IPS-18c (cell line): Measurements from ENCODE around the gene MYO5C.
A peak's percentile ranks its signal among the peaks of the same experiment; 100 is the strongest.
"Not testable (repeated sequence)": the region's sequence is repeated elsewhere in the genome, so short reads cannot be mapped to it uniquely, and the experiment has no call there.

ENCODE experiments used
- H3K4me3 ChIP-seq: 2 replicates; pipeline ENCODE4 v1.7.0; 2013; ENCODE audit warnings: low read depth, mild to moderate bottlenecking, low read length, moderate library complexity; ENCODE audit not compliant: insufficient read depth
- H3K9me3 ChIP-seq: one replicate; pipeline ENCODE4 v1.6.1; 2013; ENCODE audit warnings: mild to moderate bottlenecking, low read length, moderate library complexity; ENCODE audit not compliant: control insufficient read depth, insufficient read depth

The MYO5C gene

GRCh38 chr15:52178765-52179164 is 116.8 kb downstream of the MYO5C start:
- Histone ChIP-seq H3K4me3 (peak overlapping the region; percentile 88), H3K9me3 (no peaks in the 10 kb centered on the region)

GRCh38 chr15:52172869-52173268 is 122.7 kb downstream of the MYO5C start:
- Histone ChIP-seq H3K4me3 (no peak overlapping the region), H3K9me3 (no peaks in the 10 kb centered on the region)

GRCh38 chr15:52171807-52172206 is 123.8 kb downstream of the MYO5C start:
- Histone ChIP-seq H3K9me3 (no peaks in the 10 kb centered on the region), H3K4me3 (no peak overlapping the region)

GRCh38 chr15:52171386-52171785 is 124.2 kb downstream of the MYO5C start:
- no peak overlapping the region for H3K4me3 ChIP-seq

GRCh38 chr15:52170199-52170598 is 125.4 kb downstream of the MYO5C start:
- not testable (repeated sequence) for H3K4me3 ChIP-seq, H3K9me3 ChIP-seq

More at GRCh38 chr15:52171386-52171785, 124.2 kb downstream of the MYO5C start:
- H3K9me3 ChIP-seq, result no peaks in the 10 kb centered on the region

- H3K4me3 ChIP-seq, H3K9me3 ChIP-seq: not testable (repeated sequence)
Observed at GRCh38 chr15:52165494-52166131, 130.0 kb downstream of the MYO5C start.

GRCh38 chr15:52164631-52165265 is 130.9 kb downstream of the MYO5C start:
- no peaks in the 10 kb centered on the region for H3K9me3 ChIP-seq
- no peak overlapping the region for H3K4me3 ChIP-seq

GRCh38 chr15:52163321-52164190 is 132.0 kb downstream of the MYO5C start:
- no peak overlapping the region for H3K4me3 ChIP-seq
- no peaks in the 10 kb centered on the region for H3K9me3 ChIP-seq

- H3K9me3 ChIP-seq, result no peaks in the 10 kb centered on the region
- H3K4me3 ChIP-seq, result no peak overlapping the region
Observed at GRCh38 chr15:52162876-52163275, 132.7 kb downstream of the MYO5C start.

- Histone ChIP-seq H3K4me3 (no peak overlapping the region), H3K9me3 (no peaks in the 10 kb centered on the region)
Observed at GRCh38 chr15:52162260-52162659, 133.3 kb downstream of the MYO5C start.

GRCh38 chr15:52161406-52161966 is 134.1 kb downstream of the MYO5C start:
- no peaks in the 10 kb centered on the region for H3K9me3 ChIP-seq

GRCh38 chr15:52159645-52160044 is 136.0 kb downstream of the MYO5C start:
- H3K4me3 ChIP-seq, result no peak overlapping the region
- H3K9me3 ChIP-seq, result no peaks in the 10 kb centered on the region

More at GRCh38 chr15:52161406-52161966, 134.1 kb downstream of the MYO5C start:
- no peak overlapping the region for H3K4me3 ChIP-seq

GRCh38 chr15:52158084-52158765 is 137.4 kb downstream of the MYO5C start:
- Histone ChIP-seq H3K9me3 (no peaks in the 10 kb centered on the region), H3K4me3 (no peak overlapping the region)

- H3K4me3 ChIP-seq, result no peak overlapping the region
- no peaks in the 10 kb centered on the region for H3K9me3 ChIP-seq
Observed at GRCh38 chr15:52155878-52156277, 139.7 kb downstream of the MYO5C start.

GRCh38 chr15:52154896-52155865 is 140.4 kb downstream of the MYO5C start:
- Histone ChIP-seq H3K4me3 (no peak overlapping the region), H3K9me3 (no peaks in the 10 kb centered on the region)
